ENCODE measurements around the gene PROSER1.

PROSER1 gene

GRCh38 chr13:38980750-38981078 is 57.2 kb downstream of the PROSER1 start:
- Histone ChIP-seq H3K27me3 (ENCODE audit: control insufficient read depth, insufficient read depth, low read length) (no peaks in the 10 kb centered on the region), H3K9me3 (ENCODE audit: control insufficient read depth, insufficient read depth, low read length) (no peaks in the 10 kb centered on the region), H3K4me1 (ENCODE audit: control insufficient read depth, insufficient read depth, low read length) (peaks cover 5% of the 10 kb centered on the region), H3K4me3 (ENCODE audit: low read depth, low read length) (no peak overlapping the region), H3K36me3 (ENCODE audit: control insufficient read depth, insufficient read depth, low read length) (no peaks in the 10 kb centered on the region), H3K9ac (ENCODE audit: low read depth, low read length) (no peak overlapping the region)

GRCh38 chr13:38979891-38980749 is 57.8 kb downstream of the PROSER1 start:
- Histone ChIP-seq H3K4me1 (ENCODE audit: control insufficient read depth, insufficient read depth, low read length) (peaks cover 5% of the 10 kb centered on the region), H3K4me3 (ENCODE audit: low read depth, low read length) (no peak overlapping the region), H3K9ac (ENCODE audit: low read depth, low read length) (no peak overlapping the region), H3K27me3 (ENCODE audit: control insufficient read depth, insufficient read depth, low read length) (no peaks in the 10 kb centered on the region), H3K9me3 (ENCODE audit: control insufficient read depth, insufficient read depth, low read length) (no peaks in the 10 kb centered on the region), H3K36me3 (ENCODE audit: control insufficient read depth, insufficient read depth, low read length) (no peaks in the 10 kb centered on the region)

- no peaks in the 10 kb centered on the region for H3K9me3 ChIP-seq (ENCODE audit: control insufficient read depth, insufficient read depth, low read length)
- no peak overlapping the region for H3K9ac ChIP-seq (ENCODE audit: low read depth, low read length)
- H3K4me3 ChIP-seq (ENCODE audit: low read depth, low read length): no peak overlapping the region
- no peaks in the 10 kb centered on the region for H3K27me3 ChIP-seq (ENCODE audit: control insufficient read depth, insufficient read depth, low read length)
- H3K4me1 ChIP-seq (ENCODE audit: control insufficient read depth, insufficient read depth, low read length): peaks cover 6% of the 10 kb centered on the region
- no peaks in the 10 kb centered on the region for H3K36me3 ChIP-seq (ENCODE audit: control insufficient read depth, insufficient read depth, low read length)
Observed at GRCh38 chr13:38970380-38971051, 67.4 kb downstream of the PROSER1 start.

- H3K36me3 ChIP-seq (ENCODE audit: control insufficient read depth, insufficient read depth, low read length): no peaks in the 10 kb centered on the region
- no peaks in the 10 kb centered on the region for H3K27me3 ChIP-seq (ENCODE audit: control insufficient read depth, insufficient read depth, low read length)
- H3K9me3 ChIP-seq (ENCODE audit: control insufficient read depth, insufficient read depth, low read length): no peaks in the 10 kb centered on the region
- H3K9ac ChIP-seq (ENCODE audit: low read depth, low read length): no peak overlapping the region
- H3K4me1 ChIP-seq (ENCODE audit: control insufficient read depth, insufficient read depth, low read length): peaks cover 9% of the 10 kb centered on the region
- H3K4me3 ChIP-seq (ENCODE audit: low read depth, low read length): no peak overlapping the region
Observed at GRCh38 chr13:38969187-38969586, 68.7 kb downstream of the PROSER1 start.

- Histone ChIP-seq H3K27me3 (ENCODE audit: control insufficient read depth, insufficient read depth, low read length) (no peaks in the 10 kb centered on the region), H3K9ac (ENCODE audit: low read depth, low read length) (no peak overlapping the region), H3K4me1 (ENCODE audit: control insufficient read depth, insufficient read depth, low read length) (peaks cover 9% of the 10 kb centered on the region), H3K9me3 (ENCODE audit: control insufficient read depth, insufficient read depth, low read length) (no peaks in the 10 kb centered on the region), H3K36me3 (ENCODE audit: control insufficient read depth, insufficient read depth, low read length) (no peaks in the 10 kb centered on the region), H3K4me3 (ENCODE audit: low read depth, low read length) (no peak overlapping the region)
Observed at GRCh38 chr13:38967446-38967845, 70.4 kb downstream of the PROSER1 start.

- Histone ChIP-seq H3K9ac (ENCODE audit: low read depth, low read length) (no peak overlapping the region), H3K36me3 (ENCODE audit: control insufficient read depth, insufficient read depth, low read length) (no peaks in the 10 kb centered on the region), H3K9me3 (ENCODE audit: control insufficient read depth, insufficient read depth, low read length) (no peaks in the 10 kb centered on the region), H3K4me3 (ENCODE audit: low read depth, low read length) (no peak overlapping the region), H3K4me1 (ENCODE audit: control insufficient read depth, insufficient read depth, low read length) (peaks cover 9% of the 10 kb centered on the region), H3K27me3 (ENCODE audit: control insufficient read depth, insufficient read depth, low read length) (no peaks in the 10 kb centered on the region)
Observed at GRCh38 chr13:38965281-38965680, 72.6 kb downstream of the PROSER1 start.

GRCh38 chr13:38960175-38960574 is 77.7 kb downstream of the PROSER1 start:
- no peaks in the 10 kb centered on the region for H3K36me3 ChIP-seq (ENCODE audit: control insufficient read depth, insufficient read depth, low read length)
- H3K27me3 ChIP-seq (ENCODE audit: control insufficient read depth, insufficient read depth, low read length): no peaks in the 10 kb centered on the region

More at GRCh38 chr13:38960175-38960574, 77.7 kb downstream of the PROSER1 start:
- H3K4me3 ChIP-seq (ENCODE audit: low read depth, low read length): no peak overlapping the region
- no peaks in the 10 kb centered on the region for H3K9me3 ChIP-seq (ENCODE audit: control insufficient read depth, insufficient read depth, low read length)
- peaks cover 3% of the 10 kb centered on the region for H3K4me1 ChIP-seq (ENCODE audit: control insufficient read depth, insufficient read depth, low read length)
- H3K9ac ChIP-seq (ENCODE audit: low read depth, low read length): no peak overlapping the region

Data from iPS-15b (cell line).